Thyroid gland (tissue), 4 donors: Measurements from ENCODE around the gene POLR3A.

Experiments
- CTCF ChIP-seq, 6 experiments: fragments of 200-600 bp in 3 of 6; fragments of 450-650 bp in 3 of 6; sonication (generic) in 3 of 6; IDR thresholded peaks; one replicate each; pipeline ENCODE4 v1.5.1; 2016 to 2019; ENCODE audit warnings: antibody characterized with exemption in 6 of 6, mild to moderate bottlenecking in 2 of 6, inconsistent platforms in 1 of 6, moderate library complexity in 1 of 6
- POLR2A ChIP-seq, 2 donors: fragments of 450-650 bp; IDR thresholded peaks; one replicate each; pipeline ENCODE4 v1.6.1; 2017; ENCODE audit warnings: antibody characterized with exemption in 2 of 2, mild to moderate bottlenecking in 2 of 2, moderate library complexity in 1 of 2

GRCh38 chr10:78072504-78072903 is 43.2 kb upstream of the POLR3A start:
- TF ChIP-seq CTCF (IDR thresholded peaks at IDR 0.05) = no peak
- no peak for TF ChIP-seq POLR2A (IDR thresholded peaks at IDR 0.05)
